GM20000 (cell line): ENCODE results near the gene TERT.

Experiments
- DNase-seq: peaks from one replicate; pipeline ENCODE4 v3.0.0; 2012; ENCODE audit warnings: low spot score
- CTCF ChIP-seq: IDR thresholded peaks from 2 replicates; pipeline ENCODE4 v1.5.1; 2012; ENCODE audit warnings: mild to moderate bottlenecking, control low read depth; ENCODE audit errors: extremely low read depth, missing control alignments

TERT gene

DNA sequence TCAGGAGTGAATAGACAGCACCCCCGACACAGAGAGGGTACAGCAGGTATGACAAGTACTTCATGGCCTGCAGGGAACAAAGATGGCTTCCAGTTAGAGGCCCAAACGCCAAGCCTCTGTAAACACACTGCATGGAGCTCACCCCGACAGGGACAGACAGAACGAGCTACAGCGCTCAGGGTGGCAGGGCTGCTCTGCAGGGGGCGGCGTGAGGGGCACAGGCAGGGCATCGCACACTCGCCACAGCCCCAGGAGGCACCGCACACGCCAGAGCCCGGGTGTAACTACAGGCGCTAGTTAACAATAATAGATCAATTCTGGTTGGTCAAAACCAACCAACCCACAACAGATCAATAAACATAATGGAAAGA lies 28.9 kb upstream of the TERT start:
- DNase-seq, result no peak
- TF ChIP-seq CTCF, result no peak

DNA sequence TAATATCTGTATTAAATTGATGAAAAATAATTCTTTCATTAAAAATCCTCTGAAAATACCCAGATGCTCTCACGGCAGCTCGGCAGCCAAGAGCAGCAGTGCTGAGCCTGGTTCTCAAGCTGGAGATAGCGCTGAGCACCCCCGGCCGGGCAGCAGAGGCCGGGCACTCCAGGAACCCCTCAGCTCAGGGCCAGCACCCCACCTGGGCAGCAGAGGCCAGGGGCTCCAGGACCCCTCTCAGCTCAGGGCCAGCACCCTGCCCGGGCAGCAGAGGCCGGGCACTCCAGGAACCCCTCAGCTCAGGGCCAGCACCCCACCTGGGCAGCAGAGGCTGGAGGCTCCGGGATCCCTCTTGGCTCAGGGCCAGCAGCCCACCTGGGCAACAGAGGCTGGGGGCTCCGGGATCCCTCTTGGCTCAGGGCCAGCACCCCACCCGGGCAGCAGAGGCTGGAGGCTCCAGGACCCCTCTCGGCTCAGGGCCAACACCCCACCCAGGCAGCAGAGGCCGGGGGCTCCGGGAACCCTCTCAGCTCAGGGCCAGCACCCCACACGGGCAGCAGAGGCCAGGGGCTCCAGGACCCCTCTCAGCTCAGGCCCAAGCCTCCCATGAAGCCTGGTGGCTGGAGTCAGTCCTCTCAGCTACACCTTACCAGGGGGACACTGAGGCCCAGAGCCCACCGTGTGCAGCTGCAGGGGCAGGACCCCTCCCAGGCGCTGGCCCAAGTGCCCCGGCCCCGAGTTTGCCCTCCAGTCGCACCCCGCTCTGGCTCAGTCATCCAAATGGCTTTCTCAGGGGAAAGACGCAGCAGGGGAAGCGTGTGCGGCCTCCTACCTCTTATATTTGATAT lies 28.3 kb upstream of the TERT start:
- no peak for TF ChIP-seq CTCF
- DNase-seq, result no peak

- no peak for TF ChIP-seq CTCF
- DNase-seq, result no peak
These were observed 27.4 kb upstream of the TERT start for GRCh38 chr5:1322036-1322900.

- no peak for DNase-seq
- no peak for TF ChIP-seq CTCF
These were observed 26.7 kb upstream of the TERT start for GRCh38 chr5:1321576-1321975.

GRCh38 chr5:1320436-1321344 lies 25.8 kb upstream of the TERT start:
- DNase-seq, result no peak
- no peak for TF ChIP-seq CTCF

- no peak for TF ChIP-seq CTCF
- DNase-seq, result no peak
These were observed 24.8 kb upstream of the TERT start for GRCh38 chr5:1319436-1320256.
